GM21723 (cell line): ENCODE results near the gene CTSF.
"Not testable (repeated sequence)": the region's sequence is repeated elsewhere in the genome, so short reads cannot be mapped to it uniquely, and the experiment has no call there.

Experiments used
- ATAC-seq: cut with Tn5 transposase; IDR thresholded peaks from one replicate; pipeline ENCODE4 v1.9.1; 2021; ENCODE audit warnings: mild to moderate bottlenecking, moderate library complexity; ENCODE audit not compliant: unreplicated experiment

CTSF gene

GRCh38 chr11:66540598-66540997 is 27.8 kb downstream of the CTSF start:
- not testable (repeated sequence) for ATAC-seq

DNA sequence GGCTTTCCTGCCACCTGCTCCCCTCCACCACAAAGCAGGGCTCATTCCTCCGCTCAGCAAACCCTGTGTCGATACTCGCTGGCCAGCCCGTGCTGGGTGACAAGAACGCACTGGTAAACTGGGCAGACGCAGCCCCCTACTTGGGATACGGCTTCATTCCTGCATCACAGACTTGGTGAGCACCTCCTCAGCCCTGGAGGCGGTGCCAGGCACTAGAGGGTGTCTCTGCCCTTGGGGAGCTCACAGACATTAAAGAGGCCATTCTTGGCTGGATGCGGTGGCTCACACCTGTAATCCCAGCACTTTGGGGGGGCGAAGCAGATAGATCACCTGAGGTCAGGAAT is 28.6 kb downstream of the CTSF start:
- ATAC-seq = no peak

DNA sequence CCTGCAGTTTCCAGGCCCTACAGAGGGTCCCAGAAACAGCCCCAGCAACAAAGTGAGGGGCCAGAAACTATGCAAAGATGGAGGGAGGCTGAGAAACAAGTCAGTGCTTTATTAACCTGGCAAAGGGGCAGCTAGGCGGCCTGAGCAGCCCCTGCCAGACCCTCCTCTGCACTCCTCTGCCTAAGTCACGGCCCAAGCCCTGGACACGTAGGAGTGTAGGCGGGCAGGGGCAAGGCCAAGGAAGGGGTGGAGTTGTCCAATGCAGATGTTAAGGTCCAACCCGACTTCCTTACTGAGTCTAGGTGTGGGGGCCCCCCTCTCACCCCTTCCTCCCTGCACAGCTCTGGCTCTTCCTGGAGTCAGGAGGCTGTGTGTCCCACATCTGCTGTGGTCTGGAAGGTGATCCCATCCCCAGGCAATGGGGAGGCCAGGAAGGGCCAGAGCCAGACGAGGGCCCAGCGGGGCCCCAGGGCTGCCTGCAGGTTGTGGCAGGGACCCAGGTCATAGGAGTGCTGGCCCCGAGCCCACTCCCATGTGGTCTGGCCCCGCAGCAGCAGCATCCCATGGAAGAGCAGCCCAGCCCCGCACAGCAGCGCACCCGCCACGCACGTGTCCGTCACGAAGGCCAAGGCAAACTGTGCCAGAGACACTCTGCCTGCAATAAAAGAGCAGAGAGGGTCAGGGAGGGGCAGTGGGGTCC is 29.1 kb downstream of the CTSF start:
- ATAC-seq = no peak

- ATAC-seq = no peak
These were observed 35.6 kb downstream of the CTSF start for GRCh38 chr11:66532784-66533183.

GRCh38 chr11:66531841-66532240 is 36.6 kb downstream of the CTSF start:
- ATAC-seq = no peak

GRCh38 chr11:66530927-66531709 is 37.3 kb downstream of the CTSF start:
- ATAC-seq = no peak

- no peak for ATAC-seq
These were observed 38.8 kb downstream of the CTSF start for GRCh38 chr11:66529655-66530054.

- ATAC-seq = no peak
These were observed 39.3 kb downstream of the CTSF start for GRCh38 chr11:66529069-66529468.

GRCh38 chr11:66524304-66525040 is 43.9 kb downstream of the CTSF start:
- ATAC-seq = no peak

- no peak for ATAC-seq
These were observed 44.8 kb downstream of the CTSF start for GRCh38 chr11:66523611-66524010.
